Astrocyte (in vitro differentiated cells and primary cell): ENCODE results near the gene FES. TPM values are rescaled to one million over a fixed set of nuclear protein-coding genes. Genes with fewer than 3 reads are reported as not detected.

Experiments
- DNase-seq: peaks from one replicate; pipeline ENCODE4 v3.0.0-alpha.2; 2010; ENCODE audit warnings: low read depth
- FAIRE-seq: peaks from 2 replicates; lab custom pipeline; 2011; peaks lifted over from hg19 to GRCh38; lab: Jason Lieb, UNC
- H2AFZ ChIP-seq: 2 replicates; pipeline ENCODE4 v1.6.0; 2012; ENCODE audit warnings: low read depth, low read length, inconsistent platforms
- H3K27ac ChIP-seq: 2 replicates; pipeline ENCODE4 v1.5.1; 2011; ENCODE audit warnings: low read depth, low read length, inconsistent platforms
- H3K27me3 ChIP-seq: 2 replicates; pipeline ENCODE4 v1.6.0; 2011; ENCODE audit warnings: low read length, inconsistent platforms; ENCODE audit not compliant: insufficient read depth
- H3K36me3 ChIP-seq: 2 replicates; pipeline ENCODE4 v1.5.1; 2011; ENCODE audit warnings: low read length, inconsistent platforms; ENCODE audit not compliant: insufficient read depth
- H3K4me1 ChIP-seq: 2 replicates; pipeline ENCODE4 v1.5.1; 2011; ENCODE audit warnings: low read length, inconsistent platforms; ENCODE audit not compliant: insufficient read depth
- H3K4me2 ChIP-seq: 2 replicates; pipeline ENCODE4 v1.6.0; 2012; ENCODE audit warnings: low read length, inconsistent platforms
- H3K4me3 ChIP-seq: 2 replicates; pipeline ENCODE4 v1.5.1; 2011; ENCODE audit warnings: low read depth, mild to moderate bottlenecking, low read length, inconsistent platforms; ENCODE audit not compliant: insufficient read depth
- H3K79me2 ChIP-seq: 2 replicates; pipeline ENCODE4 v1.6.0; 2012; ENCODE audit warnings: mild to moderate bottlenecking, low read length, inconsistent platforms; ENCODE audit not compliant: insufficient read depth
- H3K9ac ChIP-seq: 2 replicates; pipeline ENCODE4 v1.6.0; 2012; ENCODE audit warnings: mild to moderate bottlenecking, low read length, inconsistent platforms
- H3K9me3 ChIP-seq: 2 replicates; pipeline ENCODE4 v1.5.1; 2012; ENCODE audit warnings: low read depth, mild to moderate bottlenecking, low read length, inconsistent platforms; ENCODE audit not compliant: insufficient read depth
- H4K20me1 ChIP-seq: 2 replicates; pipeline ENCODE4 v1.6.0; 2012; ENCODE audit warnings: low read length, inconsistent platforms; ENCODE audit not compliant: insufficient read depth
- H3K27ac Mint-ChIP-seq: one replicate; pipeline ENCODE4 v1.8.0; 2021; ENCODE audit warnings: mild to moderate bottlenecking, mixed read lengths; ENCODE audit not compliant: unreplicated experiment
- H3K27me3 Mint-ChIP-seq: one replicate; pipeline ENCODE4 v1.8.0; 2021; ENCODE audit warnings: low read depth, mixed read lengths; ENCODE audit not compliant: unreplicated experiment
- H3K36me3 Mint-ChIP-seq: one replicate; pipeline ENCODE4 v1.8.0; 2021; ENCODE audit warnings: low read depth, mixed read lengths; ENCODE audit not compliant: unreplicated experiment
- H3K4me1 Mint-ChIP-seq: one replicate; pipeline ENCODE4 v1.8.0; 2021; ENCODE audit warnings: low read depth, mixed read lengths; ENCODE audit not compliant: unreplicated experiment
- H3K4me3 Mint-ChIP-seq: one replicate; pipeline ENCODE4 v1.8.0; 2021; ENCODE audit warnings: mild to moderate bottlenecking, moderate library complexity, mixed read lengths; ENCODE audit not compliant: unreplicated experiment
- H3K9me3 Mint-ChIP-seq: one replicate; pipeline ENCODE4 v1.8.0; 2021; ENCODE audit warnings: mild to moderate bottlenecking, mixed read lengths; ENCODE audit not compliant: unreplicated experiment
- CTCF ChIP-seq: IDR thresholded peaks from 2 replicates; pipeline ENCODE4 v1.5.1; 2011; ENCODE audit warnings: low read depth, mild to moderate bottlenecking, inconsistent platforms, low read length, moderate library complexity; ENCODE audit not compliant: insufficient read depth
- EZH2 ChIP-seq: IDR thresholded peaks from 2 replicates; pipeline ENCODE4 v1.6.1; 2012; ENCODE audit warnings: mild to moderate bottlenecking, low read length, inconsistent platforms; ENCODE audit not compliant: insufficient read depth
- total RNA-seq: library from RNA; stranded (reverse); gene quantifications from 2 replicates; pipeline ENCODE4 v1.2.1, GENCODE V29; 2021

Gene FES
- total RNA-seq, 1 donor from 2014 or later: 7.2 TPM

- Histone ChIP-seq H3K4me1 (peaks cover 35% of the 10 kb centered on the region), H4K20me1 (peaks cover 11% of the 10 kb centered on the region), H3K27me3 (no peaks in the 10 kb centered on the region), H3K9ac (peak within 1 kb of the TSS; percentile 76), H2AFZ (peak within 1 kb of the TSS; percentile 83), H3K27ac (no peak within 1 kb of the TSS), H3K4me2 (peak within 1 kb of the TSS; percentile 93), H3K9me3 (no peaks in the 10 kb centered on the region), H3K36me3 (peaks cover 7% of the 10 kb centered on the region), H3K4me3 (peak within 1 kb of the TSS; percentile 83), H3K79me2 (peaks cover 19% of the 10 kb centered on the region)
- Mint-ChIP-seq H3K36me3 (no peaks in the 10 kb centered on the region), H3K4me1 (peaks cover 12% of the 10 kb centered on the region), H3K27ac (peak within 1 kb of the TSS; percentile 87), H3K9me3 (no peaks in the 10 kb centered on the region), H3K27me3 (peaks cover 2% of the 10 kb centered on the region), H3K4me3 (peak within 1 kb of the TSS; percentile 89)
- DNase-seq (peak; percentile 48), FAIRE-seq (no peak)
- TF ChIP-seq CTCF (peak; percentile 64), EZH2 (no peak)
Measured at GRCh38 chr15:90931828-90932659, 47.7 kb downstream of the FES start, which contains the start of gene HDDC3. Gene HDDC3, minus strand, starts transcription at chr15:90932549. Its CDS starts 9 bp downstream, at chr15:90932540.

- Mint-ChIP-seq H3K4me3 (peak overlapping the region; percentile 89), H3K4me1 (peaks cover 12% of the 10 kb centered on the region)
Measured at GRCh38 chr15:90932660-90932991, 48.3 kb downstream of the FES start.

More at GRCh38 chr15:90932660-90932991, 48.3 kb downstream of the FES start:
- H3K9me3 ChIP-seq: no peaks in the 10 kb centered on the region
- peaks cover 20% of the 10 kb centered on the region for H3K79me2 ChIP-seq
- H3K36me3 ChIP-seq: peaks cover 7% of the 10 kb centered on the region
- peak overlapping the region; percentile 93 for H3K4me2 ChIP-seq
- peak overlapping the region; percentile 10 for H3K9ac ChIP-seq
- peak overlapping the region; percentile 83 for H2AFZ ChIP-seq
- peaks cover 2% of the 10 kb centered on the region for H3K27me3 Mint-ChIP-seq
- no peak for FAIRE-seq
- no peaks in the 10 kb centered on the region for H3K27me3 ChIP-seq
- peak overlapping the region; percentile 83 for H3K4me3 ChIP-seq
- DNase-seq: no peak
- no peaks in the 10 kb centered on the region for H3K9me3 Mint-ChIP-seq
- H3K4me1 ChIP-seq: peaks cover 35% of the 10 kb centered on the region
- H3K36me3 Mint-ChIP-seq: no peaks in the 10 kb centered on the region
- H4K20me1 ChIP-seq: peaks cover 11% of the 10 kb centered on the region
- no peak overlapping the region for H3K27ac ChIP-seq
- peak overlapping the region; percentile 87 for H3K27ac Mint-ChIP-seq
- TF ChIP-seq EZH2 (no peak), CTCF (no peak)
